GM12878 (cell line): ENCODE results near the gene PSMB10. TPM values are rescaled to one million over a fixed set of nuclear protein-coding genes. Genes with fewer than 3 reads are reported as not detected.
A peak's percentile ranks its signal among the peaks of the same experiment; 100 is the strongest.

Source experiments
- ATAC-seq: fragments of 200-7000 bp; cut with Tn5 transposase; 3 replicates; pipeline ENCODE4 v1.9.1; 2020; ENCODE audit warnings: mild to moderate bottlenecking, moderate library complexity
- BruUV-seq: library from RNA; stranded (reverse); fragments of 400-500 nt; replicated peaks from 2 replicates; lab custom pipeline; 2021; lab: Mats Ljungman, UMichigan
- CTCF ChIA-PET: fragments of 300-600 bp; sonication (Branson Sonifier 250); formaldehyde crosslinking; extraction: SDS; loops from one replicate; lab custom pipeline; 2021; ENCODE audit warnings: inconsistent platforms; lab: Yijun Ruan, JAX
- POLR2A ChIA-PET: fragments of 350-600 bp; formaldehyde crosslinking; extraction: SDS; loops from one replicate; lab custom pipeline; 2021; ENCODE audit warnings: inconsistent platforms; lab: Charles Lee
- RAD21 ChIA-PET: fragments of 300-600 bp; sonication (Branson Sonifier 250); formaldehyde crosslinking; loops from one replicate; lab custom pipeline; 2023; ENCODE audit warnings: antibody characterized with exemption; ENCODE audit not compliant: unreplicated experiment; lab: Charles Lee
- SMC1A ChIA-PET: fragments of 300-600 bp; sonication (Branson Sonifier 250); formaldehyde crosslinking; loops from one replicate; lab custom pipeline; 2023; ENCODE audit not compliant: unreplicated experiment, uncharacterized antibody; lab: Charles Lee
- DNase-seq: peaks from one replicate; pipeline ENCODE4 v3.0.0-alpha.2; 2011; ENCODE audit warnings: low read depth, low spot score
- FAIRE-seq: peaks from 3 replicates; lab custom pipeline; 2011; peaks lifted over from hg19 to GRCh38; lab: Jason Lieb, UNC
- H2AFZ ChIP-seq: 2 replicates; pipeline ENCODE4 v1.6.0; 2011; ENCODE audit warnings: low read depth, low read length, control low read depth; ENCODE audit not compliant: control insufficient read depth
- H3K27ac ChIP-seq: 2 replicates; pipeline ENCODE4 v1.5.1; 2011; ENCODE audit warnings: control low read depth; ENCODE audit not compliant: control insufficient read depth, insufficient read depth
- H3K27me3 ChIP-seq, 2 experiments: replicated peaks in 1 of 2; 2 replicates each; pipeline versions ENCODE4 v1.6.0 to v1.6.1; 2011; ENCODE audit warnings: low read length in 1 of 2; ENCODE audit not compliant: control insufficient read depth in 2 of 2, insufficient read depth in 2 of 2
- H3K36me3 ChIP-seq, 2 experiments: 2 replicates each; pipeline ENCODE4 v1.5.1; 2011; ENCODE audit warnings: low read length in 1 of 2; ENCODE audit not compliant: control insufficient read depth in 2 of 2, insufficient read depth in 2 of 2
- H3K4me1 ChIP-seq: 2 replicates; pipeline ENCODE4 v1.6.1; 2011; ENCODE audit warnings: mild to moderate bottlenecking, low read length, moderate library complexity, mixed read lengths; ENCODE audit not compliant: control insufficient read depth, insufficient read depth
- H3K4me2 ChIP-seq: 2 replicates; pipeline ENCODE4 v1.6.0; 2011; ENCODE audit warnings: control low read depth; ENCODE audit not compliant: control insufficient read depth, insufficient read depth
- H3K4me3 ChIP-seq: fragments of 200-600 bp; sonication (generic); 2 replicates; pipeline ENCODE4 v1.5.1; 2016
- H3K79me2 ChIP-seq: 2 replicates; pipeline ENCODE4 v1.6.0; 2011; ENCODE audit warnings: low read length; ENCODE audit not compliant: control insufficient read depth, insufficient read depth
- H3K9ac ChIP-seq: 2 replicates; pipeline ENCODE4 v1.8.0; 2011; ENCODE audit warnings: low read length, control low read depth, mixed read lengths; ENCODE audit not compliant: control insufficient read depth, insufficient read depth
- H3K9me3 ChIP-seq: replicated peaks from 3 replicates; pipeline ENCODE4 v1.5.1; 2011; ENCODE audit warnings: mild to moderate bottlenecking, low read length; ENCODE audit not compliant: control insufficient read depth, insufficient read depth
- H4K20me1 ChIP-seq: 2 replicates; pipeline ENCODE4 v1.6.0; 2011; ENCODE audit not compliant: control insufficient read depth, insufficient read depth
- BHLHE40 ChIP-seq, 2 experiments: fragments of 450-650 bp in 1 of 2; IDR thresholded peaks; 2 replicates each; pipeline ENCODE4 v1.6.1; 2011 to 2017; ENCODE audit warnings: low read depth in 2 of 2, borderline replicate concordance in 1 of 2, improper control_type of control experiment in 1 of 2, low read length in 1 of 2, mild to moderate bottlenecking in 1 of 2
- CHD2 ChIP-seq: IDR thresholded peaks from 2 replicates; pipeline ENCODE4 v1.6.1; 2011; ENCODE audit warnings: low read depth, low read length, improper control_type of control experiment, borderline replicate concordance
- FOXK2 ChIP-seq: fragments of 450-650 bp; IDR thresholded peaks from 2 replicates; pipeline ENCODE4 v1.6.1; 2017; ENCODE audit warnings: mild to moderate bottlenecking, moderate library complexity
- HDGF ChIP-seq: fragments of 450-650 bp; IDR thresholded peaks from 2 replicates; pipeline ENCODE4 v1.6.1; 2016; ENCODE audit warnings: antibody characterized with exemption
- IKZF1 ChIP-seq: fragments of 450-650 bp; conservative IDR thresholded peaks from 2 replicates; pipeline ENCODE4 v1.6.1; 2017; ENCODE audit warnings: antibody characterized with exemption, mild to moderate bottlenecking
- MYB ChIP-seq: fragments of 150-350 bp; IDR thresholded peaks from 2 replicates; pipeline ENCODE4 v1.6.1; 2014; ENCODE audit warnings: mild to moderate bottlenecking, low read depth, low read length, borderline replicate concordance
- MYC ChIP-seq: IDR thresholded peaks from 2 replicates; pipeline ENCODE4 v1.6.1; 2011; ENCODE audit warnings: mild to moderate bottlenecking, low read length, moderate library complexity, inconsistent platforms; ENCODE audit not compliant: insufficient read depth, insufficient replicate concordance, insufficient read length, severe bottlenecking
- NR2C2 ChIP-seq: IDR thresholded peaks from 2 replicates; pipeline ENCODE4 v1.6.1; 2011; ENCODE audit warnings: borderline replicate concordance, low read depth; ENCODE audit not compliant: control insufficient read depth, insufficient read length
- SREBF2 ChIP-seq: IDR thresholded peaks from 2 replicates; pipeline ENCODE4 v1.6.1; 2012; ENCODE audit warnings: mild to moderate bottlenecking, low read length
- SUZ12 ChIP-seq: fragments of 200-600 bp; sonication (generic); IDR thresholded peaks from one replicate; pipeline ENCODE4 v1.6.1; 2018; ENCODE audit warnings: antibody characterized with exemption, mild to moderate bottlenecking; ENCODE audit not compliant: unreplicated experiment
- TCF12 ChIP-seq: IDR thresholded peaks from 2 replicates; pipeline ENCODE4 v1.6.1; 2011; ENCODE audit warnings: low read depth, mild to moderate bottlenecking, low read length
- TCF3 ChIP-seq: IDR thresholded peaks from 2 replicates; pipeline ENCODE4 v1.6.1; 2012; ENCODE audit warnings: low read depth, mild to moderate bottlenecking, low read length, borderline replicate concordance; ENCODE audit not compliant: insufficient read depth
- TCF7 ChIP-seq: IDR thresholded peaks from 2 replicates; pipeline ENCODE4 v1.6.1; 2014; ENCODE audit warnings: antibody characterized with exemption, borderline replicate concordance
- ZNF274 ChIP-seq: IDR thresholded peaks from one replicate; pipeline ENCODE4 v1.8.0; 2011; ENCODE audit not compliant: insufficient read length, insufficient read depth
- WGBS: methylation state at CpG from one replicate; pipeline ENCODE4 v1.1.6; 2016; ENCODE audit warnings: low lambda C conversion rate; ENCODE audit not compliant: insufficient replicate concordance, insufficient coverage; ENCODE audit errors: missing lambda C conversion rate; 5-methylcytosine and 5-hydroxymethylcytosine counted together
- in situ Hi-C: fragments of 300-500 bp; cut with MboI; formaldehyde crosslinking; loops from 9 replicates; pipeline ENCODE4 v1.14.3; 2018; ENCODE audit warnings: mixed read lengths
- intact Hi-C: fragments of 100-400 bp; cut with micrococcal nuclease; formaldehyde crosslinking; loops from one replicate; pipeline ENCODE4 v1.14.2; 2022; ENCODE audit not compliant: unreplicated experiment
- polyA plus RNA-seq, 11 experiments: library from polyadenylated mRNA; depleted of rRNA in 4 of 11; unstranded in 6 of 11; stranded (reverse) in 5 of 11; fragments of >200 nt; fragmentation: Nextera tagmentation in 4 of 11; fragmentation: Illumina TruSeq in 1 of 11; extraction: Ambion mirVana in 4 of 11; extraction: Trizol in 1 of 11; gene quantifications; 1 replicate in 1 of 11; 2 replicates in 10 of 11; pipeline versions ENCODE4 v1.2.1 to v1.2.3, GENCODE V29; 2011 to 2016; ENCODE audit warnings: inconsistent platforms in 2 of 11, missing spikeins in 2 of 11, low read depth in 1 of 11
- total RNA-seq, 4 experiments: library from RNA; depleted of rRNA in 3 of 4; stranded (reverse); fragments of >200 nt in 3 of 4; fragmentation: Illumina TruSeq in 1 of 4; extraction: Trizol in 1 of 4; gene quantifications; 2 replicates each; pipeline versions ENCODE4 v1.2.1 to v1.2.3, GENCODE V29; 2013 to 2021
- TF ChIP-seq, protein P1 (sequence below): IDR thresholded peaks from 2 replicates; pipeline ENCODE4 v1.6.1; 2011; ENCODE audit warnings: low read depth, low read length, improper control_type of control experiment, borderline replicate concordance

PSMB10 gene
- total and polyA plus RNA-seq, 10 of the 15 experiments (the other 5 are each of a cell fraction or from before 2014, with no cell fraction given) = 24.1 to 308 (median 151) TPM

- no TSS peak for BruUV-seq
- peak overlapping the region; percentile 67 for H3K4me3 ChIP-seq
- no peaks in the 10 kb centered on the region for H3K27me3 ChIP-seq
- peaks cover 31% of the 10 kb centered on the region for H3K79me2 ChIP-seq
- ChIA-PET RAD21 (interaction anchor here (0.8 to 1.7 kb wide), 17 partner anchors 31 to 454 kb away, joined by 3 to 10 read pairs (median 3); partner anchors contain the start of genes ATP6V0D1, DDX28, DUS2 and EDC4), CTCF (interaction anchor here (0.7 to 3.5 kb wide), 11 partner anchors 9 to 414 kb away, joined by 3 to 15 read pairs (median 3); partner anchors contain the start of gene NRN1L), SMC1A (interaction anchor here (0.5 to 1.6 kb wide), 11 partner anchors 8 to 265 kb away, joined by 3 to 6 read pairs (median 3); no protein-coding TSS in a partner anchor), POLR2A (interaction anchor here (0.6 to 3.4 kb wide), 18 partner anchors 9 to 454 kb away, joined by 3 to 16 read pairs (median 4); partner anchors contain the start of genes ACD, ATP6V0D1, LCAT and NFATC3)
- peaks cover 21 to 25% of the 10 kb centered on the region in 2 experiments for H3K36me3 ChIP-seq
- ATAC-seq = no peak
- TF ChIP-seq NR2C2 (no peak), SUZ12 (no peak), TCF7 (no peak), MYB (no peak), CHD2 (no peak), FOXK2 (no peak), HDGF (no peak), ZNF274 (no peak), TCF12 (no peak), IKZF1 (no peak), SREBF2 (no peak), BHLHE40 (IDR thresholded peaks at IDR 0.05; ENCODE audit: borderline replicate concordance in 1 of 2, low read depth in 2 of 2, low read length in 1 of 2) (no peak), TCF3 (no peak), MYC (no peak)
- TF ChIP-seq, protein P1, sequence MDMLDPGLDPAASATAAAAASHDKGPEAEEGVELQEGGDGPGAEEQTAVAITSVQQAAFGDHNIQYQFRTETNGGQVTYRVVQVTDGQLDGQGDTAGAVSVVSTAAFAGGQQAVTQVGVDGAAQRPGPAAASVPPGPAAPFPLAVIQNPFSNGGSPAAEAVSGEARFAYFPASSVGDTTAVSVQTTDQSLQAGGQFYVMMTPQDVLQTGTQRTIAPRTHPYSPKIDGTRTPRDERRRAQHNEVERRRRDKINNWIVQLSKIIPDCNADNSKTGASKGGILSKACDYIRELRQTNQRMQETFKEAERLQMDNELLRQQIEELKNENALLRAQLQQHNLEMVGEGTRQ = no peak
- no peak for DNase-seq
- H4K20me1 ChIP-seq = no peaks in the 10 kb centered on the region
- H3K4me1 ChIP-seq = peaks cover 10% of the 10 kb centered on the region
- FAIRE-seq = no peak
- in situ Hi-C loops = no loop called here
- intact Hi-C loops = loop anchor here (5.0 kb wide), 1 partner anchor 107 kb away; no protein-coding TSS in a partner anchor
- H2AFZ ChIP-seq = no peak overlapping the region
- H3K27ac ChIP-seq = peak overlapping the region; percentile 15; the same call in 1 of the 2 replicates
- no peaks in the 10 kb centered on the region for H3K9me3 ChIP-seq
- 87% methylated on average over 13 of the region's 13 CpGs for WGBS
- peak overlapping the region; percentile 81 for H3K4me2 ChIP-seq
- no peak overlapping the region; the same call in 1 of the 2 replicates for H3K9ac ChIP-seq
Measured at GRCh38 chr16:67935101-67935401, 1.6 kb downstream of the PSMB10 start.
